Ecto neural progenitor cell (in vitro differentiated cells): ENCODE results near the gene KREMEN1.
A peak's percentile ranks its signal among the peaks of the same experiment; 100 is the strongest.

Experiments used
- DNase-seq: peaks from one replicate; pipeline ENCODE4 v3.0.0-alpha.2; 2018; ENCODE audit warnings: low spot score

KREMEN1 gene

GRCh38 chr22:29049655-29050263 lies 23.1 kb upstream of the KREMEN1 start:
- no peak for DNase-seq

- no peak for DNase-seq
These were observed 22.4 kb upstream of the KREMEN1 start for GRCh38 chr22:29050457-29050856.

GRCh38 chr22:29053048-29053702 lies 19.7 kb upstream of the KREMEN1 start:
- no peak for DNase-seq

GRCh38 chr22:29054251-29054767 lies 18.5 kb upstream of the KREMEN1 start:
- no peak for DNase-seq

- DNase-seq, result no peak
These were observed 17.5 kb upstream of the KREMEN1 start for GRCh38 chr22:29055192-29055830.

- DNase-seq, result no peak
These were observed 16.4 kb upstream of the KREMEN1 start for GRCh38 chr22:29056472-29056871.

- no peak for DNase-seq
These were observed 12.5 kb upstream of the KREMEN1 start for GRCh38 chr22:29060251-29060869.

- no peak for DNase-seq
These were observed 11.9 kb upstream of the KREMEN1 start for GRCh38 chr22:29060931-29061330.

- DNase-seq, result no peak
These were observed 11.1 kb upstream of the KREMEN1 start, which contains the start of gene C22orf31 for GRCh38 chr22:29061773-29062172. C22orf31 (minus strand) TSS chr22:29061831; CDS start chr22:29061792, 39 bp downstream.

GRCh38 chr22:29062286-29062821 lies 10.5 kb upstream of the KREMEN1 start:
- no peak for DNase-seq

GRCh38 chr22:29065468-29066190 lies 7.2 kb upstream of the KREMEN1 start:
- no peak for DNase-seq

GRCh38 chr22:29069463-29069862 lies 3.4 kb upstream of the KREMEN1 start:
- no peak for DNase-seq

GRCh38 chr22:29070490-29070889 lies 2.3 kb upstream of the KREMEN1 start:
- DNase-seq, result no peak

GRCh38 chr22:29071261-29072045 lies 1.4 kb upstream of the KREMEN1 start:
- peak; percentile 83 for DNase-seq

- DNase-seq, result peak; percentile 91
These were observed 449 bp upstream of the KREMEN1 start for GRCh38 chr22:29072193-29072978.

- DNase-seq, result peak; percentile 78
These were observed 912 bp downstream of the KREMEN1 start for GRCh38 chr22:29073618-29074275.

- no peak for DNase-seq
These were observed 1.5 kb downstream of the KREMEN1 start for GRCh38 chr22:29074276-29074772.

GRCh38 chr22:29078036-29078868 lies 5.4 kb downstream of the KREMEN1 start:
- DNase-seq, result no peak

GRCh38 chr22:29078869-29079207 lies 6.0 kb downstream of the KREMEN1 start:
- no peak for DNase-seq
